Gastroesophageal sphincter (tissue), 4 donors: Measurements from ENCODE around the gene CAMK1G. TPM values are rescaled to one million over a fixed set of nuclear protein-coding genes. Genes with fewer than 3 reads are reported as not detected.

Source experiments
- ATAC-seq: fragments of 150-250 bp; one replicate; pipeline ENCODE4 v1.9.1; 2016; ENCODE audit warnings: mild to moderate bottlenecking, moderate library complexity
- H3K27ac ChIP-seq, 4 donors: fragments of 200-600 bp; sonication (generic) in 3 of 4; 1 replicate in 3 of 4; 2 replicates in 1 of 4; pipeline ENCODE4 v1.5.1; 2016 to 2019
- H3K27me3 ChIP-seq: fragments of 200-600 bp; sonication (generic); one replicate; pipeline ENCODE4 v1.5.1; 2019
- H3K36me3 ChIP-seq, 2 donors: fragments of 200-600 bp; sonication (generic); one replicate each; pipeline ENCODE4 v1.5.1; 2019; ENCODE audit warnings: control low read depth in 1 of 2
- H3K4me1 ChIP-seq, 3 donors: fragments of 200-600 bp; sonication (generic); 1 replicate in 2 of 3; 2 replicates in 1 of 3; pipeline ENCODE4 v1.5.1; 2016 to 2019; ENCODE audit warnings: control low read depth in 2 of 3
- H3K4me3 ChIP-seq, 2 donors: fragments of 200-600 bp; sonication (generic); one replicate each; pipeline ENCODE4 v1.5.1; 2019; ENCODE audit warnings: mild to moderate bottlenecking in 1 of 2, moderate library complexity in 1 of 2
- H3K9me3 ChIP-seq, 3 donors: fragments of 200-600 bp; sonication (generic); one replicate each; pipeline ENCODE4 v1.5.1; 2017 to 2019; ENCODE audit warnings: control low read depth in 2 of 3
- CTCF ChIP-seq, 4 experiments: fragments of 200-600 bp in 2 of 4; fragments of 450-650 bp in 2 of 4; sonication (generic) in 1 of 4; IDR thresholded peaks; one replicate each; pipeline ENCODE4 v1.5.1; 2017 to 2019; ENCODE audit warnings: antibody characterized with exemption in 4 of 4, mild to moderate bottlenecking in 2 of 4, moderate library complexity in 2 of 4
- EP300 ChIP-seq: sonication (generic); formaldehyde crosslinking; IDR thresholded peaks from one replicate; pipeline ENCODE4 v1.6.1; 2017; ENCODE audit warnings: antibody characterized with exemption, mild to moderate bottlenecking
- POLR2A ChIP-seq, 2 donors: fragments of 450-650 bp; IDR thresholded peaks; one replicate each; pipeline ENCODE4 v1.6.1; 2017; ENCODE audit warnings: antibody characterized with exemption in 2 of 2, mild to moderate bottlenecking in 2 of 2, moderate library complexity in 1 of 2
- POLR2AphosphoS5 ChIP-seq: sonication (generic); formaldehyde crosslinking; IDR thresholded peaks from one replicate; pipeline ENCODE4 v1.6.1; 2017; ENCODE audit warnings: antibody characterized with exemption
- WGBS, 2 donors: methylation state at CpG; one replicate each; pipeline ENCODE4 v1.1.5; 2018; ENCODE audit warnings: low coverage in 1 of 2; 5-methylcytosine and 5-hydroxymethylcytosine counted together
- total RNA-seq, 4 donors: library from RNA; depleted of rRNA; stranded (reverse); fragments of >200 nt; gene quantifications; one replicate each; pipeline ENCODE4 v1.1.0, GENCODE V29; 2016

CAMK1G gene
- total RNA-seq, 4 donors from 2014 or later: 0.19 to 6.8 (median 0.84) TPM

GRCh38 chr1:209622841-209623829 lies 39.6 kb downstream of the CAMK1G start:
- Histone ChIP-seq H3K27ac (no peak overlapping the region), H3K27me3 (no peaks in the 10 kb centered on the region), H3K36me3 (no peaks in the 10 kb centered on the region), H3K4me1 (peaks cover 0 to 53% (median 17%) of the 10 kb centered on the region in 3 donors), H3K9me3 (no peaks in the 10 kb centered on the region), H3K4me3 (no peak overlapping the region)
- no peak for ATAC-seq
- 90% methylated on average over 2 of the region's 24 CpGs; no CpG with 5 or more reads in 1 of the 2 donors for WGBS, 2 donors
- TF ChIP-seq EP300: no peak
- no peak for TF ChIP-seq CTCF (IDR thresholded peaks at IDR 0.05)
- TF ChIP-seq POLR2A (IDR thresholded peaks at IDR 0.05): no peak
- no peak for TF ChIP-seq POLR2AphosphoS5

GRCh38 chr1:209624558-209625549 lies 41.3 kb downstream of the CAMK1G start:
- Histone ChIP-seq H3K36me3 (no peaks in the 10 kb centered on the region), H3K4me1 (peaks cover 0 to 53% (median 17%) of the 10 kb centered on the region in 3 donors), H3K9me3 (no peaks in the 10 kb centered on the region), H3K27ac (peak overlapping the region in 2 of 4 donors; percentile 2 to 36), H3K27me3 (no peaks in the 10 kb centered on the region), H3K4me3 (no peak overlapping the region)
- TF ChIP-seq CTCF (IDR thresholded peaks at IDR 0.05): no peak
- no peak for TF ChIP-seq POLR2AphosphoS5
- no peak for TF ChIP-seq EP300
- TF ChIP-seq POLR2A (IDR thresholded peaks at IDR 0.05): no peak
- WGBS, 2 donors: 73 to 80% methylated on average over 10 to 11 of the region's 15 CpGs
- no peak for ATAC-seq

GRCh38 chr1:209625791-209626285 lies 42.3 kb downstream of the CAMK1G start:
- no peak overlapping the region for H3K4me3 ChIP-seq
- ATAC-seq: no peak
- 16 to 42% methylated on average over 2 to 4 of the region's 18 CpGs for WGBS, 2 donors
- H3K9me3 ChIP-seq: no peaks in the 10 kb centered on the region
- H3K27ac ChIP-seq: peak overlapping the region in 2 of 4 donors; percentile 2 to 36
- H3K36me3 ChIP-seq: no peaks in the 10 kb centered on the region
- peaks cover 0 to 57% (median 17%) of the 10 kb centered on the region in 3 donors for H3K4me1 ChIP-seq
- TF ChIP-seq EP300 (no peak), POLR2A (IDR thresholded peaks at IDR 0.05) (no peak), POLR2AphosphoS5 (no peak)
- no peaks in the 10 kb centered on the region for H3K27me3 ChIP-seq

- Histone ChIP-seq H3K27me3 (no peaks in the 10 kb centered on the region), H3K9me3 (no peaks in the 10 kb centered on the region), H3K27ac (peak overlapping the region in 1 of 4 donors; percentile 36), H3K4me1 (peaks cover 0 to 56% (median 17%) of the 10 kb centered on the region in 3 donors), H3K4me3 (no peak overlapping the region), H3K36me3 (no peaks in the 10 kb centered on the region)
- no peak for TF ChIP-seq CTCF (IDR thresholded peaks at IDR 0.05)
- TF ChIP-seq EP300: no peak
- no peak for TF ChIP-seq POLR2AphosphoS5
- TF ChIP-seq POLR2A (IDR thresholded peaks at IDR 0.05): no peak
- WGBS, 2 donors: 80% methylated on average over 1 of the region's 19 CpGs; no CpG with 5 or more reads in 1 of the 2 donors
- no peak for ATAC-seq
These were observed 43.0 kb downstream of the CAMK1G start for GRCh38 chr1:209626346-209627026.
